Adrenal gland (tissue), 5 donors: Measurements from ENCODE around the gene ENOX1.
"Not testable (repeated sequence)": the region's sequence is repeated elsewhere in the genome, so short reads cannot be mapped to it uniquely, and the experiment has no call there.

Experiments
- POLR2A ChIP-seq, 2 donors: fragments of 450-650 bp; IDR thresholded peaks; one replicate each; pipeline ENCODE4 v1.6.1; 2017; ENCODE audit warnings: antibody characterized with exemption in 2 of 2, mild to moderate bottlenecking in 2 of 2, moderate library complexity in 1 of 2
- TF ChIP-seq, protein P1 (sequence below), 6 experiments: fragments of 450-650 bp in 4 of 6; fragments of 200-600 bp in 2 of 6; sonication (generic) in 1 of 6; IDR thresholded peaks; 1 replicate in 5 of 6; 2 replicates in 1 of 6; pipeline versions ENCODE4 v1.5.1 to v1.8.0; 2016 to 2021; ENCODE audit warnings: antibody characterized with exemption in 6 of 6, mild to moderate bottlenecking in 2 of 6, moderate library complexity in 1 of 6
- donor health status: DM: no; HTN: no; CAD: no.

DNA sequence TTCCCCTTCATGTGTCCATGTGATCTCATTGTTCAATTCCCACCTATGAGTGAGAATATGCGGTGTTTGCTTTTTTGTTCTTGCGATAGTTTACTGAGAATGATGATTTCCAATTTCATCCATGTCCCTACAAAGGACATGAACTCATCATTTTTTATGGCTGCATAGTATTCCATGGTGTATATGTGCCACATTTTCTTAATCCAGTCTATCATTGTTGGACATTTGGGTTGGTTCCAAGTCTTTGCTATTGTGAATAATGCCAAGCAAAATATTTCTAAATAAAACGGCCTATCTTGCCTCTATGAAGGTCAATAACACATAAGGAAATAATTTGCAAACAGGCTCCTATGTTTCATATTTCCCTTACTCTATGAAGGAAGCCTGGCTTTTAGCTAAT is 435.2 kb downstream of the ENOX1 start:
- TF ChIP-seq, protein P1, sequence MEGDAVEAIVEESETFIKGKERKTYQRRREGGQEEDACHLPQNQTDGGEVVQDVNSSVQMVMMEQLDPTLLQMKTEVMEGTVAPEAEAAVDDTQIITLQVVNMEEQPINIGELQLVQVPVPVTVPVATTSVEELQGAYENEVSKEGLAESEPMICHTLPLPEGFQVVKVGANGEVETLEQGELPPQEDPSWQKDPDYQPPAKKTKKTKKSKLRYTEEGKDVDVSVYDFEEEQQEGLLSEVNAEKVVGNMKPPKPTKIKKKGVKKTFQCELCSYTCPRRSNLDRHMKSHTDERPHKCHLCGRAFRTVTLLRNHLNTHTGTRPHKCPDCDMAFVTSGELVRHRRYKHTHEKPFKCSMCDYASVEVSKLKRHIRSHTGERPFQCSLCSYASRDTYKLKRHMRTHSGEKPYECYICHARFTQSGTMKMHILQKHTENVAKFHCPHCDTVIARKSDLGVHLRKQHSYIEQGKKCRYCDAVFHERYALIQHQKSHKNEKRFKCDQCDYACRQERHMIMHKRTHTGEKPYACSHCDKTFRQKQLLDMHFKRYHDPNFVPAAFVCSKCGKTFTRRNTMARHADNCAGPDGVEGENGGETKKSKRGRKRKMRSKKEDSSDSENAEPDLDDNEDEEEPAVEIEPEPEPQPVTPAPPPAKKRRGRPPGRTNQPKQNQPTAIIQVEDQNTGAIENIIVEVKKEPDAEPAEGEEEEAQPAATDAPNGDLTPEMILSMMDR (IDR thresholded peaks at IDR 0.05), result not testable (repeated sequence)
- TF ChIP-seq POLR2A (IDR thresholded peaks at IDR 0.05), result not testable (repeated sequence)
